Measurements from ENCODE around the gene RYR2. TPM values are rescaled to one million over a fixed set of nuclear protein-coding genes. Genes with fewer than 3 reads are reported as not detected.

RYR2 gene
- total and polyA plus RNA-seq, 2 donors (not counting 1 experiment from before 2014, with no cell fraction given), result not detected

GRCh38 chr1:237228421-237228820, 186.4 kb downstream of the RYR2 start:
- no peaks in the 10 kb centered on the region for H4K20me1 ChIP-seq (ENCODE audit: control insufficient read depth, insufficient read depth, low read length, poor library complexity, severe bottlenecking)
- no peak overlapping the region for H3K4me2 ChIP-seq (replicated peaks; ENCODE audit: low read depth, low read length, poor library complexity, severe bottlenecking)
- H3K27me3 ChIP-seq (replicated peaks in 1 of 4; ENCODE audit: control extremely low read depth in 1 of 4, control insufficient read depth in 3 of 4, insufficient read depth in 4 of 4, low read length in 3 of 4), result no peaks in the 10 kb centered on the region
- H3K27ac ChIP-seq (ENCODE audit: low read length in 2 of 2), result no peak overlapping the region
- Mint-ChIP-seq H3K4me3 (no peak overlapping the region), H3K4me1 (no peaks in the 10 kb centered on the region), H3K27ac (no peak overlapping the region), H3K27me3 (no peaks in the 10 kb centered on the region), H3K9me3 (ENCODE audit: insufficient read depth) (no peaks in the 10 kb centered on the region)
- WGBS (ENCODE audit: insufficient coverage), result 75% methylated on average over 1 of the region's 3 CpGs
- H3K4me1 ChIP-seq (ENCODE audit: control insufficient read depth in 2 of 2, insufficient read depth in 2 of 2, low read length in 2 of 2), result no peaks in the 10 kb centered on the region
- H2AFZ ChIP-seq (ENCODE audit: insufficient read depth, low read depth, low read length, poor library complexity, severe bottlenecking), result no peak overlapping the region
- H3K9me3 ChIP-seq (ENCODE audit: control extremely low read depth in 1 of 3, control insufficient read depth in 2 of 3, insufficient read depth in 1 of 3, low read length in 2 of 3), result no peaks in the 10 kb centered on the region
- DNase-seq, result no peak
- intact Hi-C loops (cut with micrococcal nuclease), result no loop called here
- ChIA-PET POLR2A (no interaction called here), CTCF (no interaction called here)
- H3K79me2 ChIP-seq (ENCODE audit: control insufficient read depth, insufficient read depth, low read length), result no peaks in the 10 kb centered on the region
- no peaks in the 10 kb centered on the region for H3K36me3 ChIP-seq (replicated peaks in 1 of 2; ENCODE audit: control extremely low read depth in 1 of 2, control insufficient read depth in 1 of 2, extremely low read depth in 1 of 2, insufficient read depth in 2 of 2, low read length in 1 of 2)
- H3K9ac ChIP-seq (ENCODE audit: low read length), result no peak overlapping the region
- TF ChIP-seq EZH2 (IDR thresholded peaks at IDR 0.05; ENCODE audit: borderline replicate concordance, insufficient read depth, low read depth, low read length, poor library complexity, severe bottlenecking) (no peak), CTCF (IDR thresholded peaks at IDR 0.05) (no peak)
- H3K4me3 ChIP-seq (ENCODE audit: control extremely low read depth in 1 of 5, extremely low read depth in 1 of 5, insufficient read depth in 1 of 5, low read depth in 2 of 5, low read length in 4 of 5), result no peak overlapping the region
- no peak for ATAC-seq (ENCODE audit: low read depth)

- Histone ChIP-seq H3K9me3 (ENCODE audit: control extremely low read depth in 1 of 3, control insufficient read depth in 2 of 3, insufficient read depth in 1 of 3, low read length in 2 of 3) (no peaks in the 10 kb centered on the region), H3K36me3 (replicated peaks in 1 of 2; ENCODE audit: control extremely low read depth in 1 of 2, control insufficient read depth in 1 of 2, extremely low read depth in 1 of 2, insufficient read depth in 2 of 2, low read length in 1 of 2) (no peaks in the 10 kb centered on the region), H3K4me1 (ENCODE audit: control insufficient read depth in 2 of 2, insufficient read depth in 2 of 2, low read length in 2 of 2) (no peaks in the 10 kb centered on the region), H3K27ac (ENCODE audit: low read length in 2 of 2) (no peak overlapping the region), H2AFZ (ENCODE audit: insufficient read depth, low read depth, low read length, poor library complexity, severe bottlenecking) (no peak overlapping the region), H3K9ac (ENCODE audit: low read length) (no peak overlapping the region), H3K4me2 (replicated peaks; ENCODE audit: low read depth, low read length, poor library complexity, severe bottlenecking) (no peak overlapping the region), H3K79me2 (ENCODE audit: control insufficient read depth, insufficient read depth, low read length) (no peaks in the 10 kb centered on the region), H3K4me3 (ENCODE audit: control extremely low read depth in 1 of 5, extremely low read depth in 1 of 5, insufficient read depth in 1 of 5, low read depth in 2 of 5, low read length in 4 of 5) (no peak overlapping the region), H4K20me1 (ENCODE audit: control insufficient read depth, insufficient read depth, low read length, poor library complexity, severe bottlenecking) (no peaks in the 10 kb centered on the region), H3K27me3 (replicated peaks in 1 of 4; ENCODE audit: control extremely low read depth in 1 of 4, control insufficient read depth in 3 of 4, insufficient read depth in 4 of 4, low read length in 3 of 4) (no peaks in the 10 kb centered on the region)
- Mint-ChIP-seq H3K4me3 (no peak overlapping the region), H3K27ac (no peak overlapping the region), H3K9me3 (ENCODE audit: insufficient read depth) (no peaks in the 10 kb centered on the region), H3K4me1 (no peaks in the 10 kb centered on the region), H3K27me3 (no peaks in the 10 kb centered on the region)
- CTCF ChIA-PET, result no interaction called here
- TF ChIP-seq CTCF (IDR thresholded peaks at IDR 0.05) (no peak), EZH2 (IDR thresholded peaks at IDR 0.05; ENCODE audit: borderline replicate concordance, insufficient read depth, low read depth, low read length, poor library complexity, severe bottlenecking) (no peak)
- 80% methylated on average over 3 of the region's 6 CpGs for WGBS (ENCODE audit: insufficient coverage)
- POLR2A ChIA-PET, result no interaction called here
- intact Hi-C loops (cut with micrococcal nuclease), result no loop called here
- ATAC-seq (ENCODE audit: low read depth) (no peak), DNase-seq (no peak)
Measured at GRCh38 chr1:237229333-237229732, 187.3 kb downstream of the RYR2 start.
